Bronchial epithelial cell (primary cell): ENCODE data around the gene ATP5ME. TPM values are rescaled to one million over a fixed set of nuclear protein-coding genes. Genes with fewer than 3 reads are reported as not detected.

Experiments
- DNase-seq: peaks from one replicate; pipeline ENCODE4 v3.0.0-alpha.2; 2010; ENCODE audit warnings: low read depth
- FAIRE-seq: peaks from 2 replicates; lab custom pipeline; 2011; peaks lifted over from hg19 to GRCh38; lab: Jason Lieb, UNC
- H3K27me3 ChIP-seq: 2 replicates; pipeline ENCODE4 v1.5.1; 2011; ENCODE audit warnings: low read length; ENCODE audit not compliant: control insufficient read depth, insufficient read depth
- H3K36me3 ChIP-seq: 2 replicates; pipeline ENCODE4 v1.5.1; 2011; ENCODE audit warnings: low read length; ENCODE audit not compliant: control insufficient read depth, insufficient read depth
- H3K4me3 ChIP-seq: 2 replicates; pipeline ENCODE4 v1.5.1; 2011; ENCODE audit warnings: mild to moderate bottlenecking, low read depth, low read length, control low read depth
- total RNA-seq: library from RNA; depleted of rRNA; stranded (reverse); fragments of >200 nt; gene quantifications from 2 replicates; pipeline ENCODE4 v1.2.1, GENCODE V29; 2014
- TF ChIP-seq, protein P1 (sequence below): IDR thresholded peaks from 2 replicates; pipeline ENCODE4 v1.5.1; 2011; ENCODE audit warnings: mild to moderate bottlenecking, moderate library complexity, low read length, control low read depth, inconsistent platforms; ENCODE audit not compliant: insufficient read depth, severe bottlenecking

Gene ATP5ME
- total RNA-seq, 1 donor from 2014 or later = 70.8 TPM

DNA sequence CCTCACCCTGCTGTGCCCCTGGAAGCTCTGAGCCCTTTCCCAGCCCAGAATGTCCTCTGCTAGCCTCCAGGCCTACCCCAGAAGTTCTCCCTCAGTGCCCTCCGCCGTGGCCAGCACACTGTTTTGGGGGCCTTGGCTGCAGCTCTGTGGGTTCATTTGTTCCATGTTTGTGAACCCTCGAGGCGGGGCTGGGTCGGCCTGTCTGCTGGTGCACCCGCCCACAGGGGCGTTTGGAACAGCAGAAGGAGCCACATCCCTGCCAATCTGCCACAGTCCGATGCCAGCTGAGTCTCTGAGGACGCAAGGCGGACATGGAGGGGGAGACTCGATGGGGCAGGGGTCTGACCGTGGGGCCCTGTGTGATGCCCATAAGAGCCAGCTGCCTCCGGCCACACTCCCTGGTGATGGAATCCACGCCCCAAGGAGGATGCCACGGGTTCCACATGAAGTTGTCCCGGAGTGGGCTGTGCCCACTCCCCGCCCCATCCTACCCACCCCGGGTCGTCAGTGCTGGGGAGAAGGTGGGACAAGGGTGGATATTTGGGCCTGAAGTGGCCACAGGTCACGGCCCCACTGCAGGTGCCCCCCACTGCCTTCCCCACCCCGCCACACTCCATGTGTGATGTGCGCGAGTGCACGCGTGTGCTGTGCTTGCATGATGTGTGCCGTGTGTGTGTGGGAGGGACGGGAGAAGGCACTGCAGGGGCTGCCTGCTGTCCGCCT, 7.1 kb downstream of the ATP5ME start:
- no peak for FAIRE-seq
- H3K27me3 ChIP-seq = peaks cover 3% of the 10 kb centered on the region

DNA sequence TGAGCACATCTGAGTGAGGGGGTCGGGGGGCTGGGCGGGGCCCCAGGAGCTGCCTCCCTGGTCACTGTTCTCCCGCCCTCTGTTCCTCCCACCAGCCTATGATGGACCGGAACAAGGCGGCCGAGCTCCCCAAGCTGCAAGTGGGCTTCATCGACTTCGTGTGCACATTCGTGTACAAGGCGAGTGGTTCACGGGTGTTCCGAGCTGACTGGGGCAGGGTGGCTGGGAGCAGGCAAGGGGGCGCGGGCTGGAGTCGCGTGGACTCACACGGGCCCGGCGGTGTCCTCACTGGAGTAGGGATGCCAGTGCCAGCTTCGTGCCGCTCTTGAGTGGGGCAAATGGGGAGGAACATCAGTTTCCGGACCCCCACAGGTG, 7.7 kb downstream of the ATP5ME start:
- no peak overlapping the region for H3K4me3 ChIP-seq
- no peak for FAIRE-seq
- TF ChIP-seq, protein P1, sequence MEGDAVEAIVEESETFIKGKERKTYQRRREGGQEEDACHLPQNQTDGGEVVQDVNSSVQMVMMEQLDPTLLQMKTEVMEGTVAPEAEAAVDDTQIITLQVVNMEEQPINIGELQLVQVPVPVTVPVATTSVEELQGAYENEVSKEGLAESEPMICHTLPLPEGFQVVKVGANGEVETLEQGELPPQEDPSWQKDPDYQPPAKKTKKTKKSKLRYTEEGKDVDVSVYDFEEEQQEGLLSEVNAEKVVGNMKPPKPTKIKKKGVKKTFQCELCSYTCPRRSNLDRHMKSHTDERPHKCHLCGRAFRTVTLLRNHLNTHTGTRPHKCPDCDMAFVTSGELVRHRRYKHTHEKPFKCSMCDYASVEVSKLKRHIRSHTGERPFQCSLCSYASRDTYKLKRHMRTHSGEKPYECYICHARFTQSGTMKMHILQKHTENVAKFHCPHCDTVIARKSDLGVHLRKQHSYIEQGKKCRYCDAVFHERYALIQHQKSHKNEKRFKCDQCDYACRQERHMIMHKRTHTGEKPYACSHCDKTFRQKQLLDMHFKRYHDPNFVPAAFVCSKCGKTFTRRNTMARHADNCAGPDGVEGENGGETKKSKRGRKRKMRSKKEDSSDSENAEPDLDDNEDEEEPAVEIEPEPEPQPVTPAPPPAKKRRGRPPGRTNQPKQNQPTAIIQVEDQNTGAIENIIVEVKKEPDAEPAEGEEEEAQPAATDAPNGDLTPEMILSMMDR = no peak
- DNase-seq = no peak
- peaks cover 3% of the 10 kb centered on the region for H3K27me3 ChIP-seq
- peaks cover 4% of the 10 kb centered on the region for H3K36me3 ChIP-seq

More for the DNA sequence above, 7.1 kb downstream of the ATP5ME start:
- Histone ChIP-seq H3K4me3 (no peak overlapping the region), H3K36me3 (peaks cover 9% of the 10 kb centered on the region)
- DNase-seq = no peak
- TF ChIP-seq, protein P1 = no peak

DNA sequence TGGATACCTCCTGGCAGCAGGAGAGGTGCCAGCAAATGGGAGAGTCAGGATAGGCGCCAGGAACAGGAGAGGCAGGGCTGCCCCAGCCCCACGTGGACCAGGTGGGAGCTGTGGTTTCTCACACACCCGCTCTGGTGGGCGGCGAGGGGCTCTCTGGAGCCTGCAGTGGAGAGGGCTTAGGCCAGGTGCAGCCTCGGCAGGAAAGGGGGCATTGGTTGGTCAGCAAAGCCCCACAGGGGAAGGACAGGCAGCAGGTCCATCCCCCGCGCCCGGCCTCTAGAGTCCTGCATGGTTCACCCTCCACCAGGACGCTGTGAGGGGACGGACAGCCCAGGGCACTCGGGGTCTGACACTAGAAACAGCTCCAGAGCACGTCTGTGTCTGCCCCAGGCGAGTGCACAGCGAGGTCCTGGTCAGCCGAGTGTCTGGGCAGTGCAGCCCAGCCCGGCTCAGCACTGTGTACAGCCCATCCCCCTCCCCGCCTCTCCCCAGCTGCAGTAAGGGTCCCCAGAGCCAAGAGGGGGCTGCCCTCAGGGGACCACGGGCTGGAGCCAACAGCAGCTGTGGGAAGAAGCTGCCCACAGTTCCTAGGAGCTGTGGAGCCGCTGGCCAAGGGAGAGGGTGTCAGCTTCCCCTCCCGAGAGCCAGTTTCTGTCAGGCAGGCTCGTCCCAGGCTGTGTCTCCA, 8.2 kb downstream of the ATP5ME start:
- Histone ChIP-seq H3K36me3 (peaks cover under 1% of the 10 kb centered on the region), H3K27me3 (peaks cover 3% of the 10 kb centered on the region), H3K4me3 (no peak overlapping the region)
- TF ChIP-seq, protein P1 = no peak
- FAIRE-seq = no peak
- no peak for DNase-seq

DNA sequence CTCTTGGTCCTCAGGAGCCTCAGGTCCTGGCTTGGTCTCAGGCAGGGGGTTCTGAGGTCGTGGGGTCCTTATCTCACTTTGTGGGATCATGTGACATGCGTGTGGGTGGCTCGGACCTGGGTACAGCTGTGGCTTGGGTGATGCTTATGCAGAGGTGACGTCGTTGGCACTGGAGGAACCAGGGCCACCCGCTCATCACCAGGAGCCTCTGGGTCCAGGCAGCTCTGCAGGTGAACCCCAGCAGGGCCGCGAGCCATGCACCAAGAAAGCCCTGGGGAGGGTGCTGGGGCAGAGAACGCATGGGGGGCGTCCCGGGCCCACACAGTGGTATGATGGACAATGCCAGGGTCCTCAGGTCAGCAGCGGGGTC, 8.7 kb downstream of the ATP5ME start:
- Histone ChIP-seq H3K4me3 (no peak overlapping the region), H3K36me3 (no peaks in the 10 kb centered on the region), H3K27me3 (peaks cover 3% of the 10 kb centered on the region)
- TF ChIP-seq, protein P1 = no peak
- FAIRE-seq (no peak), DNase-seq (no peak)

DNA sequence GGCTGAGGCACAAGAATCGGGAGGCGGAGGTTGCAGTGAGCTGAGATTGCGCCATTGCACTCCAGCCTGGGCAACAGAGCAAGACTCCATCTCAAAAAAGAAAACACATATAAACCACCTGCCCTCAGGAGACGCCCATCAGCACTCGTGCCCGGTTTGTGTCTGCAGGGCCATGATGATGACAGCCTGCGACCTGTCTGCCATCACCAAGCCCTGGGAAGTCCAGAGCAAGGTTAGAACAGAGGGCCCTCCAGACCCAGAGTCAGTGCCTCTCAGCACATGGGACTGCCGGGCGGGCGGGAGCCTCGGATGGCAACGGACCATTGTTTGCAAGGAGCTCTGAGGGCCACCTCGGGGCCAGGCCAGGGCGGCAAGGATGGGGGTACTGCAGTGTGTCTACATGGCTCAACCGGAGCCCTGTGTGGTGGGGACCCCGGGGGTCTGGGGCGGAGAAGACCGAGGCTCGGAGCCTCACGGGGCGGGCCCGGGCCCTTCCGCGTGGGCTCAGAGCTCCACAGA, 9.3 kb downstream of the ATP5ME start:
- peaks cover 3% of the 10 kb centered on the region for H3K27me3 ChIP-seq
- DNase-seq (no peak), FAIRE-seq (no peak)
- no peaks in the 10 kb centered on the region for H3K36me3 ChIP-seq
- TF ChIP-seq, protein P1 = no peak
- H3K4me3 ChIP-seq = no peak overlapping the region
